HEK293 (cell line): Measurements from ENCODE around the gene TC2N.

Experiments
- CTCF ChIA-PET: fragments of 350-600 bp; formaldehyde crosslinking; extraction: SDS; loops from one replicate; lab custom pipeline; 2021; ENCODE audit warnings: antibody characterized with exemption; lab: Yijun Ruan, JAX
- POLR2A ChIA-PET: fragments of 300-600 bp; formaldehyde crosslinking; extraction: SDS; loops from one replicate; lab custom pipeline; 2020; ENCODE audit warnings: antibody characterized with exemption, inconsistent platforms; lab: Yijun Ruan, JAX
- H3K27ac ChIP-seq: fragments of 200-500 bp; sonication (Bioruptor generic); 2 replicates; pipeline ENCODE4 v1.5.1; 2014; ENCODE audit warnings: low read depth, low read length, control low read depth, inconsistent platforms; ENCODE audit errors: extremely low read depth
- H3K36me3 ChIP-seq, 2 experiments: fragments of 200-500 bp in 1 of 2; sonication (Bioruptor generic) in 1 of 2; 1 replicate in 1 of 2; 2 replicates in 1 of 2; pipeline ENCODE4 v1.5.1; 2014 to 2017; ENCODE audit warnings: inconsistent platforms in 2 of 2, low read length in 2 of 2; ENCODE audit not compliant: control insufficient read depth in 2 of 2, insufficient read depth in 1 of 2
- H3K4me1 ChIP-seq: fragments of 200-500 bp; sonication (Bioruptor generic); 2 replicates; pipeline ENCODE4 v1.5.1; 2014; ENCODE audit warnings: mild to moderate bottlenecking, low read length, inconsistent platforms; ENCODE audit not compliant: control insufficient read depth, insufficient read depth
- H3K4me3 ChIP-seq: 2 replicates; pipeline ENCODE4 v1.5.1; 2011; ENCODE audit warnings: low read depth, mild to moderate bottlenecking, control low read depth, low read length, moderate library complexity
- H3K9me3 ChIP-seq: fragments of 200-500 bp; sonication (Bioruptor generic); 2 replicates; pipeline ENCODE4 v1.5.1; 2014; ENCODE audit warnings: low read depth, low read length, inconsistent platforms; ENCODE audit not compliant: control insufficient read depth, insufficient read depth
- PRDM4 ChIP-seq: fragments of 450-650 bp; formaldehyde crosslinking; IDR thresholded peaks from 2 replicates; pipeline ENCODE4 v1.5.1; 2017; ENCODE audit warnings: missing biosample characterization, missing genetic modification characterization
- ZFP3 ChIP-seq: fragments of 450-650 bp; formaldehyde crosslinking; IDR thresholded peaks from 2 replicates; pipeline ENCODE4 v1.5.1; 2016; ENCODE audit warnings: low read depth, missing biosample characterization, missing genetic modification characterization
- ZNF112 ChIP-seq: fragments of 450-650 bp; formaldehyde crosslinking; IDR thresholded peaks from 2 replicates; pipeline ENCODE4 v1.5.0; 2017; ENCODE audit warnings: missing biosample characterization, missing genetic modification characterization
- ZNF223 ChIP-seq: fragments of 450-650 bp; formaldehyde crosslinking; IDR thresholded peaks from 2 replicates; pipeline ENCODE4 v1.5.1; 2016; ENCODE audit warnings: missing biosample characterization, missing genetic modification characterization
- ZNF274 ChIP-seq, 2 experiments: fragments of 200-500 bp in 1 of 2; fragments of 450-650 bp in 1 of 2; sonication (Bioruptor generic) in 1 of 2; formaldehyde crosslinking in 1 of 2; IDR thresholded peaks; 2 replicates each; pipeline versions ENCODE4 v1.5.1 to v1.6.1; 2014 to 2016; ENCODE audit warnings: borderline replicate concordance in 1 of 2, inconsistent platforms in 1 of 2, low read length in 1 of 2, missing biosample characterization in 1 of 2, missing genetic modification characterization in 1 of 2
- ZNF324 ChIP-seq: fragments of 450-650 bp; formaldehyde crosslinking; IDR thresholded peaks from 2 replicates; pipeline ENCODE4 v1.5.1; 2016; ENCODE audit warnings: missing biosample characterization, missing genetic modification characterization
- ZNF366 ChIP-seq: fragments of 450-650 bp; formaldehyde crosslinking; conservative IDR thresholded peaks from 2 replicates; pipeline ENCODE4 v1.5.1; 2016; ENCODE audit warnings: missing biosample characterization, missing genetic modification characterization
- ZNF37A ChIP-seq: fragments of 450-650 bp; IDR thresholded peaks from 2 replicates; pipeline ENCODE4 v1.5.1; 2018; ENCODE audit warnings: missing biosample characterization, missing genetic modification characterization
- ZNF391 ChIP-seq: fragments of 450-650 bp; formaldehyde crosslinking; IDR thresholded peaks from 2 replicates; pipeline ENCODE4 v1.5.1; 2016; ENCODE audit warnings: low read depth, missing biosample characterization, missing genetic modification characterization, borderline replicate concordance
- ZNF48 ChIP-seq: fragments of 450-650 bp; formaldehyde crosslinking; IDR thresholded peaks from 2 replicates; pipeline ENCODE4 v1.5.1; 2016; ENCODE audit warnings: missing biosample characterization, missing genetic modification characterization
- ZNF529 ChIP-seq: fragments of 450-650 bp; formaldehyde crosslinking; IDR thresholded peaks from 2 replicates; pipeline ENCODE4 v1.5.1; 2017; ENCODE audit warnings: missing genetic modification characterization, missing biosample characterization; ENCODE audit not compliant: insufficient replicate concordance
- ZNF654 ChIP-seq: fragments of 450-650 bp; formaldehyde crosslinking; IDR thresholded peaks from 2 replicates; pipeline ENCODE4 v1.5.1; 2016; ENCODE audit warnings: low read depth, missing biosample characterization, missing genetic modification characterization
- ZNF664 ChIP-seq: fragments of 450-650 bp; formaldehyde crosslinking; IDR thresholded peaks from 2 replicates; pipeline ENCODE4 v1.5.1; 2016; ENCODE audit warnings: missing biosample characterization, missing genetic modification characterization
- ZNF707 ChIP-seq: fragments of 450-650 bp; formaldehyde crosslinking; IDR thresholded peaks from 2 replicates; pipeline ENCODE4 v1.5.1; 2016; ENCODE audit warnings: missing biosample characterization, missing genetic modification characterization
- ZNF777 ChIP-seq: fragments of 450-650 bp; formaldehyde crosslinking; IDR thresholded peaks from 2 replicates; pipeline ENCODE4 v1.5.1; 2017; ENCODE audit warnings: missing biosample characterization, missing genetic modification characterization, borderline replicate concordance
- ZNF791 ChIP-seq: fragments of 450-650 bp; formaldehyde crosslinking; IDR thresholded peaks from 2 replicates; pipeline ENCODE4 v1.5.1; 2016; ENCODE audit warnings: missing biosample characterization, missing genetic modification characterization
- ZNF843 ChIP-seq: fragments of 450-650 bp; formaldehyde crosslinking; IDR thresholded peaks from 2 replicates; pipeline ENCODE4 v1.5.1; 2016; ENCODE audit warnings: missing biosample characterization, missing genetic modification characterization
- TF ChIP-seq, protein P1 (sequence below): fragments of 450-650 bp; formaldehyde crosslinking; IDR thresholded peaks from 2 replicates; pipeline ENCODE4 v1.5.1; 2016; ENCODE audit warnings: missing biosample characterization, missing genetic modification characterization
- TF ChIP-seq, protein P2 (sequence below): fragments of 450-650 bp; formaldehyde crosslinking; IDR thresholded peaks from 2 replicates; pipeline ENCODE4 v1.5.1; 2016; ENCODE audit warnings: missing biosample characterization, missing genetic modification characterization, low read depth

Gene TC2N

DNA sequence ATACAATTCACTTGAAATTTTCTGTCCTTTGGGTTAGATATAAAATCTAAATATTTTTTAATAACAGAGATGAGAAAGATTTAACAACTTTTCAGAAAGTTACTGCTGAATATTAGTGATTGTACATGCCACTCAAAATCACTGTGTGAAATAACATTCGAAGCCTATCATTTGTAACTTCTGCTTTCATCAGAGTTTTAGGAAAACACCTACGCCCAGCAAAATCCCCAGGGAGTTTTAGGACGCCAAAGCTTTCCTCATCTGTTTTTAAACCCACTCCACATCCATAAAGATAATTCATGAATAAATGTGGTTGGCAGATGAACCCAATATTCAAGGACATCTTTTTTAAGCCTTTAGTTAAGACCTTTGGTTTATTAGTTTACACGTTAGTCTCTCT is 23.9 kb downstream of the TC2N start:
- H3K4me3 ChIP-seq, result no peak overlapping the region
- POLR2A ChIA-PET, result no interaction called here
- H3K36me3 ChIP-seq, result no peaks in the 10 kb centered on the region
- no peaks in the 10 kb centered on the region for H3K4me1 ChIP-seq
- TF ChIP-seq ZNF37A (tag by site-specific recombination), result no peak
- no peak for TF ChIP-seq ZNF664 (tag by site-specific recombination)
- no peak for TF ChIP-seq ZNF707 (tag by site-specific recombination)
- no peak for TF ChIP-seq ZNF529 (tag by site-specific recombination)
- no peak for TF ChIP-seq ZNF791 (tag by site-specific recombination)
- no peak for TF ChIP-seq PRDM4 (tag by site-specific recombination)
- no peak for TF ChIP-seq ZFP3
- no peak for TF ChIP-seq ZNF391 (tag by site-specific recombination)
- TF ChIP-seq ZNF654 (tag by site-specific recombination), result no peak
- no peak for TF ChIP-seq ZNF843
- no peak for TF ChIP-seq ZNF274 (IDR thresholded peaks at IDR 0.05; ENCODE audit: low read length)
- no peak for TF ChIP-seq ZNF274 (tag by site-specific recombination; IDR thresholded peaks at IDR 0.05; ENCODE audit: borderline replicate concordance)
- TF ChIP-seq, protein P1, sequence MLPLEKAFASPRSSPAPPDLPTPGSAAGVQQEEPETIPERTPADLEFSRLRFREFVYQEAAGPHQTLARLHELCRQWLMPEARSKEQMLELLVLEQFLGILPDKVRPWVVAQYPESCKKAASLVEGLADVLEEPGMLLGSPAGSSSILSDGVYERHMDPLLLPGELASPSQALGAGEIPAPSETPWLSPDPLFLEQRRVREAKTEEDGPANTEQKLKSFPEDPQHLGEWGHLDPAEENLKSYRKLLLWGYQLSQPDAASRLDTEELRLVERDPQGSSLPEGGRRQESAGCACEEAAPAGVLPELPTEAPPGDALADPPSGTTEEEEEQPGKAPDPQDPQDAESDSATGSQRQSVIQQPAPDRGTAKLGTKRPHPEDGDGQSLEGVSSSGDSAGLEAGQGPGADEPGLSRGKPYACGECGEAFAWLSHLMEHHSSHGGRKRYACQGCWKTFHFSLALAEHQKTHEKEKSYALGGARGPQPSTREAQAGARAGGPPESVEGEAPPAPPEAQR, result no peak
- no peak for TF ChIP-seq ZNF48 (tag by site-specific recombination)
- TF ChIP-seq ZNF324, result no peak
- TF ChIP-seq, protein P2, sequence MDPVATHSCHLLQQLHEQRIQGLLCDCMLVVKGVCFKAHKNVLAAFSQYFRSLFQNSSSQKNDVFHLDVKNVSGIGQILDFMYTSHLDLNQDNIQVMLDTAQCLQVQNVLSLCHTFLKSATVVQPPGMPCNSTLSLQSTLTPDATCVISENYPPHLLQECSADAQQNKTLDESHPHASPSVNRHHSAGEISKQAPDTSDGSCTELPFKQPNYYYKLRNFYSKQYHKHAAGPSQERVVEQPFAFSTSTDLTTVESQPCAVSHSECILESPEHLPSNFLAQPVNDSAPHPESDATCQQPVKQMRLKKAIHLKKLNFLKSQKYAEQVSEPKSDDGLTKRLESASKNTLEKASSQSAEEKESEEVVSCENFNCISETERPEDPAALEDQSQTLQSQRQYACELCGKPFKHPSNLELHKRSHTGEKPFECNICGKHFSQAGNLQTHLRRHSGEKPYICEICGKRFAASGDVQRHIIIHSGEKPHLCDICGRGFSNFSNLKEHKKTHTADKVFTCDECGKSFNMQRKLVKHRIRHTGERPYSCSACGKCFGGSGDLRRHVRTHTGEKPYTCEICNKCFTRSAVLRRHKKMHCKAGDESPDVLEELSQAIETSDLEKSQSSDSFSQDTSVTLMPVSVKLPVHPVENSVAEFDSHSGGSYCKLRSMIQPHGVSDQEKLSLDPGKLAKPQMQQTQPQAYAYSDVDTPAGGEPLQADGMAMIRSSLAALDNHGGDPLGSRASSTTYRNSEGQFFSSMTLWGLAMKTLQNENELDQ (tag by site-specific recombination), result no peak
- no peak for TF ChIP-seq ZNF112 (tag by site-specific recombination)
- no peak for TF ChIP-seq ZNF777 (tag by site-specific recombination)
- TF ChIP-seq, all 188 proteins: peak for 0
- H3K9me3 ChIP-seq, result no peaks in the 10 kb centered on the region
- CTCF ChIA-PET, result no interaction called here
- no peak overlapping the region for H3K27ac ChIP-seq

- CTCF ChIA-PET, result interaction anchor here (0.6 to 1.4 kb wide), 2 partner anchors 10 to 159 kb away, joined by 3 to 5 read pairs; no protein-coding TSS in a partner anchor
Measured at GRCh38 chr14:91841065-91841464, 26.3 kb downstream of the TC2N start.

More at GRCh38 chr14:91841065-91841464, 26.3 kb downstream of the TC2N start:
- H3K4me3 ChIP-seq, result no peak overlapping the region
- peaks cover 5% of the 10 kb centered on the region; the same call in 1 of the 2 replicates for H3K4me1 ChIP-seq
- H3K9me3 ChIP-seq, result no peaks in the 10 kb centered on the region
- POLR2A ChIA-PET, result no interaction called here
- H3K27ac ChIP-seq, result no peak overlapping the region
- TF ChIP-seq ZNF223 (tag by site-specific recombination) (no peak), ZNF366 (no peak)
- no peaks in the 10 kb centered on the region for H3K36me3 ChIP-seq
